ENCODE data around the gene LPAR3.

GRCh38 chr1:84840346-84840745, 52.7 kb downstream of the LPAR3 start:
- TF ChIP-seq POLR2AphosphoS5 (IDR thresholded peaks at IDR 0.05; ENCODE audit: insufficient read depth in 1 of 2, low read depth in 1 of 2), result no peak
- TF ChIP-seq, protein P1, sequence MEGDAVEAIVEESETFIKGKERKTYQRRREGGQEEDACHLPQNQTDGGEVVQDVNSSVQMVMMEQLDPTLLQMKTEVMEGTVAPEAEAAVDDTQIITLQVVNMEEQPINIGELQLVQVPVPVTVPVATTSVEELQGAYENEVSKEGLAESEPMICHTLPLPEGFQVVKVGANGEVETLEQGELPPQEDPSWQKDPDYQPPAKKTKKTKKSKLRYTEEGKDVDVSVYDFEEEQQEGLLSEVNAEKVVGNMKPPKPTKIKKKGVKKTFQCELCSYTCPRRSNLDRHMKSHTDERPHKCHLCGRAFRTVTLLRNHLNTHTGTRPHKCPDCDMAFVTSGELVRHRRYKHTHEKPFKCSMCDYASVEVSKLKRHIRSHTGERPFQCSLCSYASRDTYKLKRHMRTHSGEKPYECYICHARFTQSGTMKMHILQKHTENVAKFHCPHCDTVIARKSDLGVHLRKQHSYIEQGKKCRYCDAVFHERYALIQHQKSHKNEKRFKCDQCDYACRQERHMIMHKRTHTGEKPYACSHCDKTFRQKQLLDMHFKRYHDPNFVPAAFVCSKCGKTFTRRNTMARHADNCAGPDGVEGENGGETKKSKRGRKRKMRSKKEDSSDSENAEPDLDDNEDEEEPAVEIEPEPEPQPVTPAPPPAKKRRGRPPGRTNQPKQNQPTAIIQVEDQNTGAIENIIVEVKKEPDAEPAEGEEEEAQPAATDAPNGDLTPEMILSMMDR (IDR thresholded peaks at IDR 0.05), result no peak
